Tibial nerve (tissue), 4 donors: ENCODE measurements around the gene TSHZ2. TPM values are rescaled to one million over a fixed set of nuclear protein-coding genes. Genes with fewer than 3 reads are reported as not detected.
A peak's percentile ranks its signal among the peaks of the same experiment; 100 is the strongest.

Source experiments
- DNase-seq, 2 donors: peaks; one replicate each; pipeline ENCODE4 v3.0.0-alpha.2; 2019; ENCODE audit warnings: low spot score in 2 of 2
- H3K27ac ChIP-seq, 4 donors: fragments of 200-600 bp; sonication (generic) in 3 of 4; one replicate each; pipeline ENCODE4 v1.5.1; 2017 to 2019; ENCODE audit warnings: mild to moderate bottlenecking in 1 of 4
- H3K27me3 ChIP-seq, 2 donors: fragments of 200-600 bp; sonication (generic) in 1 of 2; one replicate each; pipeline versions ENCODE4 v1.5.1 to v1.6.0; 2017 to 2019
- H3K36me3 ChIP-seq, 3 donors: fragments of 200-600 bp; sonication (generic); one replicate each; pipeline ENCODE4 v1.5.1; 2018 to 2019
- H3K4me1 ChIP-seq, 4 donors: fragments of 200-600 bp; sonication (generic) in 3 of 4; one replicate each; pipeline ENCODE4 v1.5.1; 2017 to 2019
- H3K4me3 ChIP-seq, 4 donors: fragments of 200-600 bp; sonication (generic) in 3 of 4; one replicate each; pipeline ENCODE4 v1.5.1; 2017 to 2019; ENCODE audit warnings: mild to moderate bottlenecking in 1 of 4, moderate library complexity in 1 of 4
- H3K9me3 ChIP-seq, 4 donors: fragments of 200-600 bp; sonication (generic) in 3 of 4; one replicate each; pipeline ENCODE4 v1.5.1; 2017 to 2019
- CTCF ChIP-seq, 5 experiments: fragments of 200-600 bp in 3 of 5; fragments of 450-650 bp in 2 of 5; sonication (generic) in 3 of 5; IDR thresholded peaks; one replicate each; pipeline ENCODE4 v1.5.1; 2016 to 2019; ENCODE audit warnings: antibody characterized with exemption in 5 of 5, mild to moderate bottlenecking in 3 of 5, moderate library complexity in 2 of 5
- EP300 ChIP-seq, 2 donors: sonication (generic); formaldehyde crosslinking; IDR thresholded peaks; one replicate each; pipeline ENCODE4 v1.6.1; 2017; ENCODE audit warnings: antibody characterized with exemption in 2 of 2, mild to moderate bottlenecking in 1 of 2
- POLR2A ChIP-seq, 2 donors: fragments of 450-650 bp; IDR thresholded peaks; one replicate each; pipeline ENCODE4 v1.6.1; 2017; ENCODE audit warnings: antibody characterized with exemption in 2 of 2, mild to moderate bottlenecking in 2 of 2, moderate library complexity in 2 of 2
- WGBS, 2 donors: methylation state at CpG; one replicate each; pipeline ENCODE4 v1.1.5; 2018; 5-methylcytosine and 5-hydroxymethylcytosine counted together
- total RNA-seq, 4 donors: library from RNA; depleted of rRNA; stranded (reverse); fragments of >200 nt; gene quantifications; one replicate each; pipeline ENCODE4 v1.1.0, GENCODE V29; 2016

Gene TSHZ2
- total RNA-seq, 4 donors from 2014 or later: 20.9 to 33.7 (median 25.1) TPM

GRCh38 chr20:53408691-53409446, 436.7 kb downstream of the TSHZ2 start:
- no peaks in the 10 kb centered on the region for H3K27me3 ChIP-seq
- no peaks in the 10 kb centered on the region for H3K9me3 ChIP-seq
- WGBS, 2 donors: 49 to 53% methylated on average over 11 of the region's 11 CpGs
- H3K4me3 ChIP-seq: no peak overlapping the region
- DNase-seq: no peak
- no peaks in the 10 kb centered on the region for H3K4me1 ChIP-seq
- no peak overlapping the region for H3K27ac ChIP-seq
- TF ChIP-seq POLR2A (IDR thresholded peaks at IDR 0.05) (no peak), EP300 (IDR thresholded peaks at IDR 0.05) (no peak)
- no peaks in the 10 kb centered on the region for H3K36me3 ChIP-seq

- no peaks in the 10 kb centered on the region for H3K36me3 ChIP-seq
- H3K4me3 ChIP-seq: no peak overlapping the region
- TF ChIP-seq POLR2A (IDR thresholded peaks at IDR 0.05) (no peak), CTCF (IDR thresholded peaks at IDR 0.05) (no peak), EP300 (IDR thresholded peaks at IDR 0.05) (no peak)
These were observed 437.2 kb downstream of the TSHZ2 start for GRCh38 chr20:53409447-53409717.

GRCh38 chr20:53411129-53411528, 439.0 kb downstream of the TSHZ2 start:
- no peak for DNase-seq
- H3K27me3 ChIP-seq: no peaks in the 10 kb centered on the region

More at GRCh38 chr20:53409447-53409717, 437.2 kb downstream of the TSHZ2 start:
- Histone ChIP-seq H3K27me3 (no peaks in the 10 kb centered on the region), H3K27ac (no peak overlapping the region), H3K4me1 (no peaks in the 10 kb centered on the region), H3K9me3 (no peaks in the 10 kb centered on the region)
- 24 to 35% methylated on average over 2 of the region's 2 CpGs for WGBS, 2 donors
- DNase-seq: no peak

GRCh38 chr20:53411891-53412290, 439.7 kb downstream of the TSHZ2 start:
- Histone ChIP-seq H3K9me3 (no peaks in the 10 kb centered on the region), H3K4me1 (no peaks in the 10 kb centered on the region), H3K27me3 (no peaks in the 10 kb centered on the region), H3K4me3 (no peak overlapping the region), H3K36me3 (no peaks in the 10 kb centered on the region), H3K27ac (peak overlapping the region in 1 of 4 donors; percentile 43)
- 60 to 72% methylated on average over 4 of the region's 4 CpGs for WGBS, 2 donors
- no peak for TF ChIP-seq EP300 (IDR thresholded peaks at IDR 0.05)
- no peak for TF ChIP-seq POLR2A (IDR thresholded peaks at IDR 0.05)
- no peak for TF ChIP-seq CTCF (IDR thresholded peaks at IDR 0.05)
- DNase-seq: no peak

More at GRCh38 chr20:53411129-53411528, 439.0 kb downstream of the TSHZ2 start:
- Histone ChIP-seq H3K27ac (no peak overlapping the region), H3K36me3 (no peaks in the 10 kb centered on the region), H3K9me3 (no peaks in the 10 kb centered on the region), H3K4me1 (no peaks in the 10 kb centered on the region), H3K4me3 (no peak overlapping the region)
- WGBS, 2 donors: 95 to 98% methylated on average over 3 of the region's 3 CpGs
- TF ChIP-seq CTCF (IDR thresholded peaks at IDR 0.05) (no peak), EP300 (IDR thresholded peaks at IDR 0.05) (no peak), POLR2A (IDR thresholded peaks at IDR 0.05) (no peak)

- peak overlapping the region in 1 of 4 donors; percentile 43 for H3K27ac ChIP-seq
- no peaks in the 10 kb centered on the region for H3K9me3 ChIP-seq
- no peak overlapping the region for H3K4me3 ChIP-seq
- no peaks in the 10 kb centered on the region for H3K36me3 ChIP-seq
- no peak for DNase-seq
- no peaks in the 10 kb centered on the region for H3K27me3 ChIP-seq
- no peaks in the 10 kb centered on the region for H3K4me1 ChIP-seq
- TF ChIP-seq EP300 (IDR thresholded peaks at IDR 0.05) (no peak), CTCF (IDR thresholded peaks at IDR 0.05) (no peak), POLR2A (IDR thresholded peaks at IDR 0.05) (no peak)
- WGBS, 2 donors: 52 to 58% methylated on average over 13 of the region's 13 CpGs
These were observed 440.5 kb downstream of the TSHZ2 start for GRCh38 chr20:53412577-53413185.
